ENCODE results near the gene DOK5.

Gene DOK5

GRCh38 chr20:54661265-54661664 is 185.9 kb downstream of the DOK5 start:
- no peak overlapping the region for H3K4me3 ChIP-seq (replicated peaks; ENCODE audit: low read depth, low read length)
- TF ChIP-seq CTCF (IDR thresholded peaks at IDR 0.05; ENCODE audit: low read depth, low read length, missing control alignments), result no peak

DNA sequence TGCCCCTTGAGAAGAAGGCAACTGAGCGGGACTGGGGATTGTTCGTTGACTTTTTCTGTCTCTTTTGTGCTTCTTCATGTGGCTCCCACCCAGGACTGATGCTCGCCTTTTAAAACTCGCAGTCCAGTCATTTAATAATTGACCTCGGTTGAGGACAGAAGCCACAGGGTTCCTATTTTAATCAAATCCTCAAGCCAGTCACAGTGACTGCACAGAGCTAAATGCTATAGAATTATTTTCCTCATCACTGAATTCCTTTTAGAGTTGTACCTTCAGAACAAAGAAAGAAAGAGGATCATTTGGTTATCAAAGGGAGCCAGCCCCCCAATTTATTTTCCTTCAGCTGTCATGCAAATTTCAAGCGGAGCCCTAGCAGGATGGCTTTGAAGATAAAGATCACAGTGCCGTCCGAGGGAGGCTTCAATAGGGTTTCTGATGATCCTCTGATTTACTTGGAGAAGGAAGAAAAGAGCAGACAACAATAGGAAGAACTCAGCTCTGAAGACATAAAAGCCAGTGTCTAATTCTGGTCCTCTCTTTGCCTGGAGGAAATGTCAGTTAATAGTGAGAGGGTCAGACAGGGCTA is 186.6 kb downstream of the DOK5 start:
- TF ChIP-seq CTCF (IDR thresholded peaks at IDR 0.05; ENCODE audit: low read depth, low read length, missing control alignments), result no peak
- no peak overlapping the region for H3K4me3 ChIP-seq (replicated peaks; ENCODE audit: low read depth, low read length)
- DNase-seq (ENCODE audit: extremely low read depth, low read depth), result no peak

More at GRCh38 chr20:54661265-54661664, 185.9 kb downstream of the DOK5 start:
- DNase-seq (ENCODE audit: extremely low read depth, low read depth), result no peak

DNA sequence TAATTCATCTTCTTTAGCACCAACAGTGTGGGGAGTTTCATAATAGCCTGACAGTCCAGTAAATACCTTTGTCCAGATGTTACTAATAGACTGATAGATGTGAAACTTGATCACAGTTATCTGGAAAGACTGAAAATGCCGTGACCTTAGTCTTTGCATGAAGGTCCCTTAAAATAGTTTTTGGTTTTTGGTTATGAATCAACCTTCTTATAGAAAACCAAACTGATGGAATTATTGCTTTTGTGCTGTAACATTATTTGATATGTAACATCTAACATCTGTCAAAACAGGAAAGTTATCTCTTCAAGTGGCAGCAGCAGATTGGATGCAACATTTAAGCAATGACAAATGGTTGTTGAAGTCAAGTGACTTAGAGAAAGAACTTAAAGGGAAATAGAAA is 190.4 kb downstream of the DOK5 start:
- DNase-seq (ENCODE audit: extremely low read depth, low read depth), result no peak
- no peak for TF ChIP-seq CTCF (IDR thresholded peaks at IDR 0.05; ENCODE audit: low read depth, low read length, missing control alignments)

GRCh38 chr20:54668271-54669039 is 193.1 kb downstream of the DOK5 start:
- TF ChIP-seq CTCF (IDR thresholded peaks at IDR 0.05; ENCODE audit: low read depth, low read length, missing control alignments), result peak; percentile 73
- no peak overlapping the region for H3K4me3 ChIP-seq (replicated peaks; ENCODE audit: low read depth, low read length)
- DNase-seq (ENCODE audit: extremely low read depth, low read depth), result no peak

More for the DNA sequence above, 190.4 kb downstream of the DOK5 start:
- H3K4me3 ChIP-seq (replicated peaks; ENCODE audit: low read depth, low read length), result no peak overlapping the region

- DNase-seq (ENCODE audit: extremely low read depth, low read depth), result no peak
- no peak overlapping the region for H3K4me3 ChIP-seq (replicated peaks; ENCODE audit: low read depth, low read length)
- no peak for TF ChIP-seq CTCF (IDR thresholded peaks at IDR 0.05; ENCODE audit: low read depth, low read length, missing control alignments)
These were observed 193.6 kb downstream of the DOK5 start for GRCh38 chr20:54669040-54669363.

- H3K4me3 ChIP-seq (replicated peaks; ENCODE audit: low read depth, low read length), result no peak overlapping the region
- no peak for DNase-seq (ENCODE audit: extremely low read depth, low read depth)
- TF ChIP-seq CTCF (IDR thresholded peaks at IDR 0.05; ENCODE audit: low read depth, low read length, missing control alignments), result no peak
These were observed 202.9 kb downstream of the DOK5 start for GRCh38 chr20:54678253-54678652.

Data from HFF-Myc (cell line).